Stimulated activated naive CD8-positive, alpha-beta T cell treated with anti-CD3 and anti-CD28 coated beads, Interleukin-15, Interleukin-2, amounts not matched to agents 100 ng/mL and 50 ng/mL, for 24 hours (primary cell): Measurements from ENCODE around the gene TWIST2.

Source experiments
- H3K27ac Mint-ChIP-seq: one replicate; pipeline ENCODE4 v1.8.0; 2021; ENCODE audit warnings: mild to moderate bottlenecking, mixed read lengths
- H3K27me3 Mint-ChIP-seq: one replicate; pipeline ENCODE4 v1.8.0; 2021; ENCODE audit warnings: mixed read lengths
- H3K36me3 Mint-ChIP-seq: one replicate; pipeline ENCODE4 v1.8.0; 2021; ENCODE audit warnings: low read depth, mixed read lengths
- H3K4me1 Mint-ChIP-seq: one replicate; pipeline ENCODE4 v1.8.0; 2021; ENCODE audit warnings: low read depth, mixed read lengths
- H3K4me3 Mint-ChIP-seq: one replicate; pipeline ENCODE4 v1.8.0; 2021; ENCODE audit warnings: mild to moderate bottlenecking, mixed read lengths
- H3K9me3 Mint-ChIP-seq: one replicate; pipeline ENCODE4 v1.8.0; 2021; ENCODE audit warnings: mixed read lengths

Gene TWIST2

DNA sequence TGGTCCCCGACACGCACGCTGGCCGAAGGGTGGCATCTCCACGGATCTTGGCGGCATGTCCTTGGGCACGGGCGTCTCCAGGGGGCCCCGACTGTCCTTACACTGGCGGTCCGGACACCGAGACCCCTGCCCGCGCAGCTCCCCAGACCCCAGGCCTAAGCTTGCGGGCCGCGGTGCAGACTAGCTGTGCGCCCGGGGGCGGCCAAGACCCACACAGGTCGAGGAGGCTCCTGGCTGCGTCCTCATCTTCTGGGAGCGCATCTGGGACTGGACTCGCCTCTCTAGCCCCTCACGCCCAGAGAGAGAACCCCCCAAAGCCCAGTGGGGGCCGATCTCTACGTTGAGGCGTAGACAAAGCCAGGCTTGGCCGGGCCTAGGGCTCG, 475 bp upstream of the TWIST2 start:
- Mint-ChIP-seq H3K27me3 (peaks cover 60% of the 10 kb centered on the region), H3K27ac (no peak overlapping the region), H3K9me3 (no peaks in the 10 kb centered on the region), H3K4me3 (no peak overlapping the region), H3K4me1 (no peaks in the 10 kb centered on the region), H3K36me3 (no peaks in the 10 kb centered on the region)

DNA sequence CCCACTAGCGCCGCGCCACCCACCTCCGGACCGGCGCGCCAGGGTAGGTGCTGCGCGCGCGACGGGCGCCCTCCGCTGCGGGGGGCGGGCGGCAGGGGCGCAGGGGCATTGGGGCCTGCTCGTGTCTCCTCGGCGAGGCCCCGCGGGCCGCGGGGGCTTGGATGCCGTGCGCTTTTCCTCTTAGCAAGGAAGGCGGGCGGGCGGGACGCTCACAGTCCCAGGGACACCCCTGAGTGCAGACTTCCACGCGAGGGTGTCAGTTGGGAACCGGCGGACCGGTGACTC, 748 bp downstream of the TWIST2 start:
- Mint-ChIP-seq H3K4me3 (no peak overlapping the region), H3K4me1 (no peaks in the 10 kb centered on the region), H3K27ac (no peak overlapping the region), H3K27me3 (peaks cover 63% of the 10 kb centered on the region), H3K9me3 (no peaks in the 10 kb centered on the region), H3K36me3 (no peaks in the 10 kb centered on the region)

DNA sequence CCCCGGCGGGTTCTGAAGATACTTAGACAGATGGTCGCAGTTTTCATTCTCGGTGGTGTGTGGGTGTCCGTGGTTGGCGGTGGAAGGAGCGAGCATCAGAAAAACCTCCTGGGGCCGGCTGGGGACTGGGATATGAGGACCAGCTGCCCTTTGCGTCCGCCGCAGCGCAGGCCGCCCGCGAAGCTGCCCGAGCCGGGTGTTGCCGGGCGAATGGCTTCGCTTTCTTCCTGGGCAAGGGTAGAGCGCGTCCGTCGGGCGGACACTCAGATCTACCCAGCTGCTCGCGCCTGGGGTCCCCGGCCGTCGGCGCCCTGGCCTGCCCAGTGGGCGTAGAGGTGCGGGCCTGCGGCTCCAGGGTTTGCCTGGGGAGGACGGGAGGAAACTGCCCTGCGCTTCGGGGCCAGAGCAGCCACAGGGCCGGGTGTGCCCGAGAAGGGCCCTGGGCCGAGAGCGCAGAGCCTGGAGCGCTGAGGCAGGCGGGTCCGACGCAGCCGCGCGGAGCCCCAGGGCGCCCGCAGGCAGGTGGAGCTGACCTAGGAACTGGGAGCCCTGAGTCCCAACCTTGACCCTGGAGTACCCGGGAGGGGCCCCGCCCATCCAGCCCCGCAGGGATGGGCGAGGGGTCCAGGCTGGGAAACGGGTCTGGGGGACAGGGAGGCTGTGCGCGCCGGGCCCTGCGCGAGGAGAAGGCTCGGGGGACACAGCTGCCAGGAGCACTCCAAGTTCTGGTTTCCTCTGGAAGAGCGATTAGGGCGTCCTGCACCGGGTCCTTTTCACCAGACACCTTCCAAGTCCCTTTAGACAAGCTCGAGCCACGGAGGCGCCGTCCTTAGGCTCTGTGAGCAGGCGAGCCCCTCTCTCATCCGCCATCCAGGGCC, 1.3 kb downstream of the TWIST2 start:
- H3K36me3 Mint-ChIP-seq, result no peaks in the 10 kb centered on the region
- H3K27me3 Mint-ChIP-seq, result peaks cover 63% of the 10 kb centered on the region
- H3K4me1 Mint-ChIP-seq, result no peaks in the 10 kb centered on the region
- no peak overlapping the region for H3K27ac Mint-ChIP-seq
- H3K9me3 Mint-ChIP-seq, result no peaks in the 10 kb centered on the region
- no peak overlapping the region for H3K4me3 Mint-ChIP-seq

DNA sequence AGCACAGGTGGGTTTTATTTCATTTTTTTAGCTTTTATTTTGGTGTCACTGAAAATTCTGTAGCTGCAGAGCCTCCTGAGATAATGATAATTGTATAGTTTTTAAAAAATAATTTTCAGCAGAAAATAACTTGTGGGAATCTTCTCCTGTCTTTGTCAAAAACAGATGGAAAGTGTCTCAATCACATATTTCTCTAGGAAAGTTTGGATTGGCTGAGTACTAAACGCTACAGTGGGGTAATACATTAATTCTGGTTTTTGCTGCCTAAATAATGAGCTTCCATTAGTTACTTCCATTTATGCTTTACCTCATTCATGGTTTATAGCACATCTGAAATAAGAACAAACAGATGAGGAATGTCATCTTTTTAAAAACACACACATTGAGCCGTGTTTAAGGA, 2.2 kb downstream of the TWIST2 start:
- no peak overlapping the region for H3K27ac Mint-ChIP-seq
- no peak overlapping the region for H3K4me3 Mint-ChIP-seq
- no peaks in the 10 kb centered on the region for H3K4me1 Mint-ChIP-seq
- no peaks in the 10 kb centered on the region for H3K36me3 Mint-ChIP-seq
- peaks cover 60% of the 10 kb centered on the region for H3K27me3 Mint-ChIP-seq
- H3K9me3 Mint-ChIP-seq, result no peaks in the 10 kb centered on the region

DNA sequence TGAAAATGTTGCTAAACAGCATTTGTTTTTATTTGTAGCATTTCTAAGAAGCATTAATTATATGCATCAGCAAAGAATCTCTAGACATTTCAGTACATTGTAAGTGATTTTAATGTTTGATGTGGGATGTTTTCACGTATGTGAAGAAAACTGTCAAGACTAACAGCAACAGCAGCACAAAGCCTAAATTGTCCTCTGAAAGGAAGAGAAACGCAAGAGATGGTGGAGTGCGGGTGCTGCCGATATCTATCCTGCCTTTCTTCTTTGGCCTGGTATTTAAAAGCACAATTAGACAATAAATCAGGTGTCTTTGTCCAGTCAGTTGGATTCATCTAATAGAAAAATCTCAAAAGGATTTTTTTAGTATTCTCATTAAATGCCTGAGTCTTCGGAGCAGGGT, 3.1 kb downstream of the TWIST2 start:
- Mint-ChIP-seq H3K27ac (no peak overlapping the region), H3K27me3 (peaks cover 56% of the 10 kb centered on the region)

DNA sequence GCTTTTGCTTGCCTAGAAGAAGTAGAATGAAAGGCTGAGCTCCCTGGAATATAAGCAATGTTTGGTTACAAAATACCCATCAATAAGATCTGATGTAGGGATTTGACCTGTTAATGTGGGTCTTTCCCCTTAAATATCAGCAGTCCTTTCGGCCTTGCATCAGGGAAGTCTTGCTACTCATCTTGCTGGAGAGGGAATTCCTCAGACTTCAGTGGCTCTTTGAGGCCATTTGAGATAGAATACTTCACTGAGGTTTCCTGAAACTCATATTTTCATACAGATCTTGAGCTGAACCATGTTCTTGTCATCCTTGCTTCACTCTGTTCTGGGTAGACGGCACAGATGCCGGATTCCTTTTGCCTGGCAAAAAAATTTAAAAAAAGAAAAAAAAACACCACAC, 3.9 kb downstream of the TWIST2 start:
- no peak overlapping the region for H3K4me3 Mint-ChIP-seq
- H3K27me3 Mint-ChIP-seq, result peaks cover 52% of the 10 kb centered on the region
- H3K27ac Mint-ChIP-seq, result no peak overlapping the region
- H3K9me3 Mint-ChIP-seq, result no peaks in the 10 kb centered on the region
- H3K4me1 Mint-ChIP-seq, result no peaks in the 10 kb centered on the region
- no peaks in the 10 kb centered on the region for H3K36me3 Mint-ChIP-seq

More for the DNA sequence above, 3.1 kb downstream of the TWIST2 start:
- H3K9me3 Mint-ChIP-seq, result no peaks in the 10 kb centered on the region
- H3K4me3 Mint-ChIP-seq, result no peak overlapping the region
- H3K36me3 Mint-ChIP-seq, result no peaks in the 10 kb centered on the region
- no peaks in the 10 kb centered on the region for H3K4me1 Mint-ChIP-seq

DNA sequence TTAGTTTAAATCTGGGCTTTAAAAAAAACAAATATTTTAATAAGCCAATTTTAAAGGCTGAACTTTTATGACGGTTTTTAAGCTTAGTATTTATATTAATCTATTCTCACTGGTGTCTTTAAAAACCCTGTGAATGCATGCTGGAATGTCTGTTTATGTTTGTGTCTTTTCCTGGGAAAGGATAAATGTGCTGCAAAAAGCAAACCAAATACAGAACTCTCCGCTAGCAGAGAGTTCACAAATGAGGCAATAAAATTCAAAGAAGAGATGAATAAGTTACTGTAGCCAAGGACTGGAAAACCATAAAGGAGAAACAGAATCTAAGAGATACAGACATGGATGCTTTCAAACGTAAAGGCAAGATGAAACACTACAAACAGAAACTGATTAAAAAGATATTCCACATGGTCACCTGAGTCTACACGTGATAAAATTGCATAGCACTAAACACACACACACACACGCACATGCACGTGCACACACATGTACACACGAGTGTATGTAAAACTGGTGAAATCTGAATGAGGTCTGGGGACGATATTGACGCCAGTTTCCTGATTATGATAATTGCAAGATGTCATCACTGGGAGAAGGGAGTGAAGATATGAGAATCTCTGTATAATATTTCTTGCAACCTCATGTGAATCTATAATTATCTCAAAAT, 4.5 kb downstream of the TWIST2 start:
- Mint-ChIP-seq H3K4me3 (no peak overlapping the region), H3K4me1 (no peaks in the 10 kb centered on the region), H3K36me3 (no peaks in the 10 kb centered on the region), H3K27ac (no peak overlapping the region), H3K9me3 (no peaks in the 10 kb centered on the region), H3K27me3 (peaks cover 52% of the 10 kb centered on the region)

DNA sequence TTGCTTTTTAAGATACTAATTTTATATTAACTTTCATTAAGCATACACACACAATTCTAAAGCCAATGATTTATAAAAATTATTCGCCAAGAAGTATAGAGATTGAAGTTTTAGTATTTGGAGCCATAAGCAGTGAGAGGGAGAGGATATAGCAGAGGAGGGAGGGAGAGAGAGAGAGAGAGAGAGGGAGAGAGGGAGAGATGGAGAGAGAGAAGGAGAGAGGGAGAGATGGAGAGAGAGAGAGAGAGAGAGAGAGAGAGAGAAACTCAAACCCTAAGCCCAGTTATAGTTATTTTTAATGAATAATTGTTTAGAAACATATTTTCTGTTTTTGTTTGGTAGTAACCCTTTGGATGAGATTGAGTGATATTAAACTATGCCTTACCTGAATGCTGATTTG, 5.3 kb downstream of the TWIST2 start:
- peaks cover 56% of the 10 kb centered on the region for H3K27me3 Mint-ChIP-seq
- H3K27ac Mint-ChIP-seq, result no peak overlapping the region
- H3K4me1 Mint-ChIP-seq, result no peaks in the 10 kb centered on the region

DNA sequence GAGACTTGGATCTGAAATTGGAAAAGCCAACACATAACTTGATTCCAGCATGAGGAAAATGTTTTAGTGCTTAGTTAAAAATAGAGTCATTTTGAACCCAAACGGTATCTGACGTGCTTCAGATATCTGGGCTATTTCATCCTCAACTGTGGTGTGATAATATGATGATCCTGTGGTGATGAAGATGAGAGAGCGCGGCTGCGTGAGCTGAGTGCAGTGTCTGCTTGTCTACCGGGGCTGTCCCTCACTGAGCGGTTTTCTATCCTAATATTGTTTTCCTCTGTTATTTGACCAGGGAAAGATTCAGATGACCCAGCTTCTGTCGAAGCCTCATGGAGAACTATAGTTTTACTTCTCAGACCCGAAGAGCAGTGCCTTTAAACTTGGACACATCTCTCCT, 5.8 kb downstream of the TWIST2 start:
- Mint-ChIP-seq H3K27ac (no peak overlapping the region), H3K9me3 (no peaks in the 10 kb centered on the region), H3K36me3 (no peaks in the 10 kb centered on the region), H3K27me3 (peaks cover 54% of the 10 kb centered on the region), H3K4me3 (no peak overlapping the region), H3K4me1 (no peaks in the 10 kb centered on the region)

More for the DNA sequence above, 5.3 kb downstream of the TWIST2 start:
- Mint-ChIP-seq H3K9me3 (no peaks in the 10 kb centered on the region), H3K36me3 (no peaks in the 10 kb centered on the region), H3K4me3 (no peak overlapping the region)

DNA sequence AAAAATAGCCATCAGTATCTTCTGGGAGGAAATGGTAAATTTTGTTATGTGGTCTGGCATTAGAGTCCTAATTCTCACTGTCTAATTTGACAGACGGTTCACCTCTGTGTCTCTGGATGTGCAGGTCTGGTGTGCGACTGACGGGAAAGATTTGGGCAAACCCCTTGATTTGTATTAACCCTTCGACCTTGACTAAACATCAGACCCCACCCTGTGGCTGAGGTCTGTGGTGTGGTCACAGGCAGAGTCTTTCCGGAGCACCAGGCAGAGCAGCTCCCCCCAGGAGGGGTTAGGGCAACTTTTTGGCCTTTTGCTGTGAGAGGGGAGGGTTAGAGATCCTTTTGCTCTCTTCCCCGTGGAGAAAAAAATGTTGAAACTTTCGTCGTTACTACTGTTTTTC, 6.4 kb downstream of the TWIST2 start:
- Mint-ChIP-seq H3K4me3 (no peak overlapping the region), H3K4me1 (no peaks in the 10 kb centered on the region), H3K9me3 (no peaks in the 10 kb centered on the region), H3K27me3 (peaks cover 54% of the 10 kb centered on the region), H3K36me3 (no peaks in the 10 kb centered on the region), H3K27ac (no peak overlapping the region)

DNA sequence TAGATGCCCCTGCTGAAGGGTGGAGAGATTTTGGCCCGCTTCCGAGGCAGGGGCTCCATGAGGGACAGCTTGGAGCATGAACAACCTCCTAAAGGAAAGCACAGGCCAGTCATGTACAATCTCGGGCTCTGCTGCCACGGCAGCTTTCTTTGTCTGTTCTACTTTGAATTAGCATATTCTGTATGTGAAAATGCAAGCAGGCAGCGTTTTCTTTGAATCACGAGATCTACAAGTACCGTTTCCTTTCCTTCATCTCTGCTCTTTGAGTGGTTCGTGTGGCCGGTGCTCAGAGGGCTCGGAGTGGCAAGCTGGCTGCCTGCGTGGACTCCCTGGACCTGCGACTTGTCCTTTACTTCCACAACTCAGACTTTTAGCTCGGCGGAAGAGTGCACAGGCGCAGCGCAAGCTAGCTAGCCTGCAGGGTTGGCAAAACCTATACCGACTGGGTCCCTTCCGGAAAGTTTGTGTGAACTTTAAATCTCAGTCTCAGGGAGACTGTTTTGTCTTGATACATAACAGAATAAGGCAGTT, 6.9 kb downstream of the TWIST2 start:
- Mint-ChIP-seq H3K4me1 (no peaks in the 10 kb centered on the region), H3K27me3 (peaks cover 51% of the 10 kb centered on the region), H3K4me3 (no peak overlapping the region), H3K36me3 (no peaks in the 10 kb centered on the region), H3K27ac (no peak overlapping the region), H3K9me3 (no peaks in the 10 kb centered on the region)

DNA sequence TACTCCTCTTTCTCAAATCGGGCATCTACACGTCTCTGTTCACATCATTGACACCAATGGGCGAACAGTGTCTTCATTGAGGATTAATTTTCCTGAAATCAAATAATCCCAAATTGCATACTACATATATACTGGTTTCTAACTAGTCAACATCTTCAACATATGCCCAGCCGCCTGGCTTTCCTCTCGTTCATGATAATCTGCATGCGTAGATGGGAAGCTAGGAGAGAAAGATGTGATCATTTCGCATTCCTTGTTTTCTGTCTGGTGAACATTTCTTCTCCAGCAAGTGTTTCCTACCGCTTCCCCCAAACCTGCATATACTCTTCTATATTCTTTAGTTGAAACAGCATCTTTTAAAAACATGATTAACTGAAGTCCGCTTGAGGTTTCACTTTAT, 7.4 kb downstream of the TWIST2 start:
- Mint-ChIP-seq H3K27ac (no peak overlapping the region), H3K4me1 (no peaks in the 10 kb centered on the region), H3K9me3 (no peaks in the 10 kb centered on the region), H3K27me3 (peaks cover 46% of the 10 kb centered on the region), H3K36me3 (no peaks in the 10 kb centered on the region), H3K4me3 (no peak overlapping the region)

DNA sequence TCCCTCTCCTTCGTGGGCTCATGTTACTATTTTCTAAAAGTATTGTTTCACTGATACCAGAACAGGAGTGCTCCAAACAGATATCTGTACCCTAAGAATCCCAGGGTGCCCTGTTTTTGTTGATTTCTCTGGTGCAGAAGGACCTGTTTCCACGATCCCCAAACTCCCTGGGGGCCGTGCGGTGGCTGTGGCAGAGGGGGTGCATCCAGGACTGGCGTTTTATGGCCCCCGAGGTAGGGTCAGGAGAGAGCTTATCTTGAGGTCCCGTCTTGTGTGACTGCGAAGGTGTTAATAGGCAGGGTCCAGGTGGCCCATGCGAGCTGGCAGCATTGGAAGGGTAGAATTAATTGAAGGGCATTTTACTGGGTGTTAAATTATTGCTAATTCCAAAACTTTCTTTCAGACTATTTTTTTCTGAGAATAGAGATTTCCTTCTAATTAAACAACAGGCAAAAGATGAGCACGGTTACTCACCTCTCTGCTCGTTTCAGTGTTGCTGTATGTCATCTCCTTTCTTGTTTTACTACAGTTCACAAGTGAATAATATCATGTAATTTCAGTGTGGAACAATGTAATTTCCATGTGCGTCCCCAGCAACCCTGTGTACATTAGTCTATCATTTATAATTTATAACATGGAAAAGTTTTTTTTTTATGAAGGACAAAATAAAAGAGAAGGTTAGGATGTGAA, 8.2 kb downstream of the TWIST2 start:
- Mint-ChIP-seq H3K27me3 (peaks cover 39% of the 10 kb centered on the region), H3K9me3 (no peaks in the 10 kb centered on the region), H3K4me3 (no peak overlapping the region), H3K27ac (no peak overlapping the region), H3K36me3 (no peaks in the 10 kb centered on the region), H3K4me1 (no peaks in the 10 kb centered on the region)

DNA sequence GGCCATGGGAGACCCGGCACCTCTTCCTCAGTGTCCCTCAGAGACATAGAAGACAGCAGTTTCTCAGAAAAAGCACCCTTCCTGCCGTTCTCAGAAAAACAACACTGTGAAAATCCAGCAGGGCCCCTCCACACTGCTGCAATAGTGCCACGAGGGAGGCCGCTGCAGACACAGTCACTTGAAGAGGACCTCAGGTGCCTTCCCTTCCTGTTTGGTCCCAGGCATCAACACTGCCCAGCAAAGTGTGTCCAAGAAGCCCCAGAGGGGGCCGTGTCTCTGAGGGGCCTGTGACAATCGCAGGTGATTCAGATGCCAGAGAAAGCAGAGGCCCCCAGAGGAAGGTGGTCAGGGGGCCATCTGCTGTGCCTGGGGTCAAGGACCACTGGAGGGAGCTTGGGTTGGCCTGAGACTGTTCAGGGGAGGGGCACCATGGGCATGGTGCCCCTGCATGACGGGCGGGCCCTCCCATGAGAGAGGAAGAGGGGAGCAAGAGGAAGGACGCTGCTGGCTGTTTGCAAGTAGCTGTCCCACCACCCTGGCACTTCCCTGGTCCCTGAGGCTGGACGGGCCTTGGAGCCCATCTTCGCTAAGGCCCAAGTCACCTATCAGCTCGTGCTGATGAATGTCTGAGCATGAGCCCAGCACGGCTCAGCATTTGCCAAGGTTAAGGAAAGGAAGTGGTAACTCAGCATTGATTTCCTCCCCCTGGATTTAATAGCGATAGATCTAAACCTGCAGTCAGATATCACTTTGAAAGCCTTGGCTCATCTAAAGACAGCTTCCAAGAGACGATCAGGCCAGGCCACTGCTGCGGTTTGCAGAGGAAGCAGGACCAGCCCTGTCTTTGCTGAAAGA, 9.1 kb downstream of the TWIST2 start:
- H3K4me1 Mint-ChIP-seq, result no peaks in the 10 kb centered on the region
- no peak overlapping the region for H3K4me3 Mint-ChIP-seq
- no peaks in the 10 kb centered on the region for H3K36me3 Mint-ChIP-seq
- H3K9me3 Mint-ChIP-seq, result no peaks in the 10 kb centered on the region
- no peak overlapping the region for H3K27ac Mint-ChIP-seq
- peaks cover 36% of the 10 kb centered on the region for H3K27me3 Mint-ChIP-seq
